ENCODE results near the gene SLC34A3. TPM values are rescaled to one million over a fixed set of nuclear protein-coding genes. Genes with fewer than 3 reads are reported as not detected.

Gene SLC34A3
- total RNA-seq, 1 experiment from 2014 or later: 0.13 TPM

DNA sequence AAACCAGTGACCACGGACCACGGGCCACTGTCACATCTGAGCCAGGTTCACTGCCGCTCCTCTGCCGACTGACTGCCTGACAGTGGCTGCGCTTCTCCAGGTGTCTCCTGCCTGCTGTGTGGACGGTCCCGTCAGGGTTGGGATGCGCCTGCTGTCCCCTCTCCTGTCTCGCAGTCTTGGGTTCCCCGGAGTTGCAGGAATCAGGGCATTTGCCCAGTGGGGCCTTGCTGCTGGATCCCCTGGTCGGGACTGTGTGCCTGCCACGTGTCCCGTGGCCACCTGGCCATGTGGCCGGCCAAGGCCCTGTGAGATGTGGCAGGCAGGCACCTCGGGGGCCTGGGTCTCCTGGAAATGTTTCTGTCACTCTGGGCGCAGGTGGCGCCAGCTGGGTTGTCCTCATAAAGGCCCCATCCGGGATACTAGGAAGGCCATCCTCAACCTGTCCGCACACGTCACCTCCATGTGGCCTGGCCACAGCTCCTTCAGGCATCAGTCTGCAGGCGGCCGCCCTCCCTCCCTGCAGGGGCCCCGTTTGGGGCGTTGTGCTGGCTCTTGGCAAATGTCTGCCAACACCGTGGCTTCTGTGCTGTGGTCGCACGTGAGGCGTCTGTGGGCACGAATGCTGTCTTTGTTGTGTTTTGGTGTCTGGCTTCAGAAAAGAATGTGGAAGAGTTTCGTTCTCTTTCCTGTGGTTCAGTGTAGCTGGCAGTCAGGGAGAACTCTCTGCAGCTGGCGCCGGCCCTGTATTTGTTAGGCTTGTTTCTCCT, 40.4 kb downstream of the SLC34A3 start:
- no peaks in the 10 kb centered on the region for H3K9me3 Mint-ChIP-seq
- ATAC-seq (no peak), DNase-seq (ENCODE audit: low spot score) (no peak)
- POLR2A ChIA-PET: no interaction called here
- no peaks in the 10 kb centered on the region for H3K27me3 Mint-ChIP-seq (ENCODE audit: low read depth)
- no peak overlapping the region for H3K4me3 Mint-ChIP-seq
- peaks cover 20% of the 10 kb centered on the region for H3K36me3 Mint-ChIP-seq
- H3K27ac Mint-ChIP-seq: no peak overlapping the region; the same call in 1 of the 2 replicates
- H3K4me1 Mint-ChIP-seq: peaks cover 19% of the 10 kb centered on the region
- TF ChIP-seq ZNF219 (CRISPR knock-in tag; IDR thresholded peaks at IDR 0.05; ENCODE audit: borderline replicate concordance) (no peak), SOX15 (CRISPR knock-in tag; IDR thresholded peaks at IDR 0.05) (no peak), ELF4 (CRISPR knock-in tag; IDR thresholded peaks at IDR 0.05; ENCODE audit: low read depth) (no peak), TCF7 (CRISPR knock-in tag; IDR thresholded peaks at IDR 0.05; ENCODE audit: low read depth) (no peak), OVOL2 (CRISPR knock-in tag; IDR thresholded peaks at IDR 0.05; ENCODE audit: borderline replicate concordance) (no peak), HMGA2 (CRISPR knock-in tag; IDR thresholded peaks at IDR 0.05) (no peak), ZNF416 (CRISPR knock-in tag; IDR thresholded peaks at IDR 0.05) (no peak), CBFB (CRISPR knock-in tag; IDR thresholded peaks at IDR 0.05; ENCODE audit: low read depth) (no peak), TP53 (CRISPR knock-in tag; IDR thresholded peaks at IDR 0.05) (no peak), SMAD4 (CRISPR knock-in tag; IDR thresholded peaks at IDR 0.05) (no peak)
- TF ChIP-seq, protein P1, sequence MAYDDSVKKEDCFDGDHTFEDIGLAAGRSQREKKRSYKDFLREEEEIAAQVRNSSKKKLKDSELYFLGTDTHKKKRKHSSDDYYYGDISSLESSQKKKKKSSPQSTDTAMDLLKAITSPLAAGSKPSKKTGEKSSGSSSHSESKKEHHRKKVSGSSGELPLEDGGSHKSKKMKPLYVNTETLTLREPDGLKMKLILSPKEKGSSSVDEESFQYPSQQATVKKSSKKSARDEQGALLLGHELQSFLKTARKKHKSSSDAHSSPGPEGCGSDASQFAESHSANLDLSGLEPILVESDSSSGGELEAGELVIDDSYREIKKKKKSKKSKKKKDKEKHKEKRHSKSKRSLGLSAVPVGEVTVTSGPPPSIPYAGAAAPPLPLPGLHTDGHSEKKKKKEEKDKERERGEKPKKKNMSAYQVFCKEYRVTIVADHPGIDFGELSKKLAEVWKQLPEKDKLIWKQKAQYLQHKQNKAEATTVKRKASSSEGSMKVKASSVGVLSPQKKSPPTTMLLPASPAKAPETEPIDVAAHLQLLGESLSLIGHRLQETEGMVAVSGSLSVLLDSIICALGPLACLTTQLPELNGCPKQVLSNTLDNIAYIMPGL (CRISPR knock-in tag; IDR thresholded peaks at IDR 0.05): no peak
- TF ChIP-seq, protein P2, sequence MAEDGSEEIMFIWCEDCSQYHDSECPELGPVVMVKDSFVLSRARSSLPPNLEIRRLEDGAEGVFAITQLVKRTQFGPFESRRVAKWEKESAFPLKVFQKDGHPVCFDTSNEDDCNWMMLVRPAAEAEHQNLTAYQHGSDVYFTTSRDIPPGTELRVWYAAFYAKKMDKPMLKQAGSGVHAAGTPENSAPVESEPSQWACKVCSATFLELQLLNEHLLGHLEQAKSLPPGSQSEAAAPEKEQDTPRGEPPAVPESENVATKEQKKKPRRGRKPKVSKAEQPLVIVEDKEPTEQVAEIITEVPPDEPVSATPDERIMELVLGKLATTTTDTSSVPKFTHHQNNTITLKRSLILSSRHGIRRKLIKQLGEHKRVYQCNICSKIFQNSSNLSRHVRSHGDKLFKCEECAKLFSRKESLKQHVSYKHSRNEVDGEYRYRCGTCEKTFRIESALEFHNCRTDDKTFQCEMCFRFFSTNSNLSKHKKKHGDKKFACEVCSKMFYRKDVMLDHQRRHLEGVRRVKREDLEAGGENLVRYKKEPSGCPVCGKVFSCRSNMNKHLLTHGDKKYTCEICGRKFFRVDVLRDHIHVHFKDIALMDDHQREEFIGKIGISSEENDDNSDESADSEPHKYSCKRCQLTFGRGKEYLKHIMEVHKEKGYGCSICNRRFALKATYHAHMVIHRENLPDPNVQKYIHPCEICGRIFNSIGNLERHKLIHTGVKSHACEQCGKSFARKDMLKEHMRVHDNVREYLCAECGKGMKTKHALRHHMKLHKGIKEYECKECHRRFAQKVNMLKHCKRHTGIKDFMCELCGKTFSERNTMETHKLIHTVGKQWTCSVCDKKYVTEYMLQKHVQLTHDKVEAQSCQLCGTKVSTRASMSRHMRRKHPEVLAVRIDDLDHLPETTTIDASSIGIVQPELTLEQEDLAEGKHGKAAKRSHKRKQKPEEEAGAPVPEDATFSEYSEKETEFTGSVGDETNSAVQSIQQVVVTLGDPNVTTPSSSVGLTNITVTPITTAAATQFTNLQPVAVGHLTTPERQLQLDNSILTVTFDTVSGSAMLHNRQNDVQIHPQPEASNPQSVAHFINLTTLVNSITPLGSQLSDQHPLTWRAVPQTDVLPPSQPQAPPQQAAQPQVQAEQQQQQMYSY (CRISPR knock-in tag; IDR thresholded peaks at IDR 0.05): no peak
- TF ChIP-seq, protein P3, sequence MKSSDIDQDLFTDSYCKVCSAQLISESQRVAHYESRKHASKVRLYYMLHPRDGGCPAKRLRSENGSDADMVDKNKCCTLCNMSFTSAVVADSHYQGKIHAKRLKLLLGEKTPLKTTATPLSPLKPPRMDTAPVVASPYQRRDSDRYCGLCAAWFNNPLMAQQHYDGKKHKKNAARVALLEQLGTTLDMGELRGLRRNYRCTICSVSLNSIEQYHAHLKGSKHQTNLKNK (CRISPR knock-in tag; IDR thresholded peaks at IDR 0.05): no peak
- CTCF ChIA-PET: interaction anchor here (1.4 to 4.4 kb wide), 2 partner anchors 31 to 34 kb away, joined by 3 to 28 read pairs; partner anchors contain the start of gene NRARP

DNA sequence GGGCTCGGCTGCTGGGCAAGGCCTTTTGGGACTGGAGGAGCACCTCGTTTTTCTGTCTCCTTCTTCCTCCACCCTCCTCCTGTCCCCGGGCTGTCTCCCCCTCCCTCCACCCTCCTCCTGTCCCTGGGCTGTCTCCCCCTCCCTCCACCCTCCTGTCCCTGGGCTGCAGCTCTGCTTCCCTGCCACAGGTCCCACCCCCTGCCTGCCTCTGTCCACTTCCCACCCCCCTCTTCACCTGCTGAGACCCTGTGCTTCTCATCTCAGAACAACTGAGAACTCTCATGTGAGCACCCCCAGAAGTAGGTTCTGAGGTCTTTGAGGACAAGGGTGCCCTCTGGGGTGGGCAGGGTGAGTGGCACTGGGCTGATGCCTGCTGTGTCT, 41.0 kb downstream of the SLC34A3 start:
- peaks cover 21% of the 10 kb centered on the region for H3K4me1 Mint-ChIP-seq
- H3K27ac Mint-ChIP-seq: no peak overlapping the region
- ChIA-PET POLR2A (interaction anchor here (1.1 kb wide), 1 partner anchor 31 kb away, joined by 4 read pairs; the partner anchor contains the start of gene TUBB4B), CTCF (interaction anchor here (0.9 to 4.4 kb wide), 4 partner anchors 10 to 37 kb away, joined by 3 to 28 read pairs (median 3); partner anchors contain the start of gene NRARP)
- no peak overlapping the region for H3K4me3 Mint-ChIP-seq
- DNase-seq (ENCODE audit: low spot score) (no peak), ATAC-seq (no peak)
- no peaks in the 10 kb centered on the region for H3K27me3 Mint-ChIP-seq (ENCODE audit: low read depth)
- H3K9me3 Mint-ChIP-seq: no peaks in the 10 kb centered on the region
- H3K36me3 Mint-ChIP-seq: peaks cover 20% of the 10 kb centered on the region
- no peak for TF ChIP-seq SP1 (CRISPR knock-in tag; conservative IDR thresholded peaks at IDR 0.05)
- TF ChIP-seq MXD4 (CRISPR knock-in tag; IDR thresholded peaks at IDR 0.05; ENCODE audit: borderline replicate concordance): no peak
- no peak for TF ChIP-seq NFE2L1 (CRISPR knock-in tag; IDR thresholded peaks at IDR 0.05)
- TF ChIP-seq FOXP1 (CRISPR knock-in tag; IDR thresholded peaks at IDR 0.05; ENCODE audit: borderline replicate concordance): no peak
- no peak for TF ChIP-seq ETV6 (CRISPR knock-in tag; IDR thresholded peaks at IDR 0.05)
- no peak for TF ChIP-seq FOXK1 (CRISPR knock-in tag; IDR thresholded peaks at IDR 0.05)
- no peak for TF ChIP-seq OVOL2 (CRISPR knock-in tag; IDR thresholded peaks at IDR 0.05; ENCODE audit: borderline replicate concordance)
- TF ChIP-seq, protein P4, sequence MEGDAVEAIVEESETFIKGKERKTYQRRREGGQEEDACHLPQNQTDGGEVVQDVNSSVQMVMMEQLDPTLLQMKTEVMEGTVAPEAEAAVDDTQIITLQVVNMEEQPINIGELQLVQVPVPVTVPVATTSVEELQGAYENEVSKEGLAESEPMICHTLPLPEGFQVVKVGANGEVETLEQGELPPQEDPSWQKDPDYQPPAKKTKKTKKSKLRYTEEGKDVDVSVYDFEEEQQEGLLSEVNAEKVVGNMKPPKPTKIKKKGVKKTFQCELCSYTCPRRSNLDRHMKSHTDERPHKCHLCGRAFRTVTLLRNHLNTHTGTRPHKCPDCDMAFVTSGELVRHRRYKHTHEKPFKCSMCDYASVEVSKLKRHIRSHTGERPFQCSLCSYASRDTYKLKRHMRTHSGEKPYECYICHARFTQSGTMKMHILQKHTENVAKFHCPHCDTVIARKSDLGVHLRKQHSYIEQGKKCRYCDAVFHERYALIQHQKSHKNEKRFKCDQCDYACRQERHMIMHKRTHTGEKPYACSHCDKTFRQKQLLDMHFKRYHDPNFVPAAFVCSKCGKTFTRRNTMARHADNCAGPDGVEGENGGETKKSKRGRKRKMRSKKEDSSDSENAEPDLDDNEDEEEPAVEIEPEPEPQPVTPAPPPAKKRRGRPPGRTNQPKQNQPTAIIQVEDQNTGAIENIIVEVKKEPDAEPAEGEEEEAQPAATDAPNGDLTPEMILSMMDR (IDR thresholded peaks at IDR 0.05): no peak
- no peak for TF ChIP-seq SMAD4 (CRISPR knock-in tag; IDR thresholded peaks at IDR 0.05)
- TF ChIP-seq, protein P5, sequence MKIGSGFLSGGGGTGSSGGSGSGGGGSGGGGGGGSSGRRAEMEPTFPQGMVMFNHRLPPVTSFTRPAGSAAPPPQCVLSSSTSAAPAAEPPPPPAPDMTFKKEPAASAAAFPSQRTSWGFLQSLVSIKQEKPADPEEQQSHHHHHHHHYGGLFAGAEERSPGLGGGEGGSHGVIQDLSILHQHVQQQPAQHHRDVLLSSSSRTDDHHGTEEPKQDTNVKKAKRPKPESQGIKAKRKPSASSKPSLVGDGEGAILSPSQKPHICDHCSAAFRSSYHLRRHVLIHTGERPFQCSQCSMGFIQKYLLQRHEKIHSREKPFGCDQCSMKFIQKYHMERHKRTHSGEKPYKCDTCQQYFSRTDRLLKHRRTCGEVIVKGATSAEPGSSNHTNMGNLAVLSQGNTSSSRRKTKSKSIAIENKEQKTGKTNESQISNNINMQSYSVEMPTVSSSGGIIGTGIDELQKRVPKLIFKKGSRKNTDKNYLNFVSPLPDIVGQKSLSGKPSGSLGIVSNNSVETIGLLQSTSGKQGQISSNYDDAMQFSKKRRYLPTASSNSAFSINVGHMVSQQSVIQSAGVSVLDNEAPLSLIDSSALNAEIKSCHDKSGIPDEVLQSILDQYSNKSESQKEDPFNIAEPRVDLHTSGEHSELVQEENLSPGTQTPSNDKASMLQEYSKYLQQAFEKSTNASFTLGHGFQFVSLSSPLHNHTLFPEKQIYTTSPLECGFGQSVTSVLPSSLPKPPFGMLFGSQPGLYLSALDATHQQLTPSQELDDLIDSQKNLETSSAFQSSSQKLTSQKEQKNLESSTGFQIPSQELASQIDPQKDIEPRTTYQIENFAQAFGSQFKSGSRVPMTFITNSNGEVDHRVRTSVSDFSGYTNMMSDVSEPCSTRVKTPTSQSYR (CRISPR knock-in tag; IDR thresholded peaks at IDR 0.05): no peak
- no peak for TF ChIP-seq NFATC4 (CRISPR knock-in tag; IDR thresholded peaks at IDR 0.05)

All from WTC11 (cell line).